ENCODE results near the gene TTYH1.
"Not testable (repeated sequence)": the region's sequence is repeated elsewhere in the genome, so short reads cannot be mapped to it uniquely, and the experiment has no call there.

The TTYH1 gene

GRCh38 chr19:54446349-54446748 lies 31.1 kb downstream of the TTYH1 start:
- DNase-seq: not testable (repeated sequence)

GRCh38 chr19:54448040-54448773 lies 32.9 kb downstream of the TTYH1 start:
- no peak for DNase-seq

GRCh38 chr19:54448774-54449700 lies 33.8 kb downstream of the TTYH1 start, which contains the start of gene LENG8:
LENG8 (plus strand) TSS chr19:54449199; CDS start chr19:54451345, 2,146 bp downstream.
- peak; percentile 94 for DNase-seq

- DNase-seq: no peak
Measured at GRCh38 chr19:54449701-54450069, 34.4 kb downstream of the TTYH1 start.

GRCh38 chr19:54451331-54451871 lies 36.1 kb downstream of the TTYH1 start:
- DNase-seq: no peak

GRCh38 chr19:54451997-54452396 lies 36.7 kb downstream of the TTYH1 start:
- no peak for DNase-seq

- DNase-seq: no peak
Measured at GRCh38 chr19:54452626-54453025, 37.4 kb downstream of the TTYH1 start.

- no peak for DNase-seq
Measured at GRCh38 chr19:54453921-54454780, 38.9 kb downstream of the TTYH1 start.

GRCh38 chr19:54454781-54455675 lies 39.8 kb downstream of the TTYH1 start:
- DNase-seq: no peak

- no peak for DNase-seq
Measured at GRCh38 chr19:54455786-54456422, 40.6 kb downstream of the TTYH1 start.

- no peak for DNase-seq
Measured at GRCh38 chr19:54456423-54457373, 41.4 kb downstream of the TTYH1 start.

- no peak for DNase-seq
Measured at GRCh38 chr19:54457773-54458647, 42.7 kb downstream of the TTYH1 start.

GRCh38 chr19:54458648-54459281 lies 43.5 kb downstream of the TTYH1 start:
- DNase-seq: no peak

GRCh38 chr19:54459282-54460229 lies 44.3 kb downstream of the TTYH1 start:
- DNase-seq: no peak

- no peak for DNase-seq
Measured at GRCh38 chr19:54460230-54461005, 45.2 kb downstream of the TTYH1 start.

- DNase-seq: no peak
Measured at GRCh38 chr19:54461210-54461609, 45.9 kb downstream of the TTYH1 start.
